COLO829 (cell line): ENCODE measurements around the gene STRADA.
"Not testable (repeated sequence)": the region's sequence is repeated elsewhere in the genome, so short reads cannot be mapped to it uniquely, and the experiment has no call there.

Experiments
- DNase-seq: peaks from one replicate; pipeline ENCODE4 v3.0.0; 2012; ENCODE audit warnings: low spot score

STRADA gene

DNA sequence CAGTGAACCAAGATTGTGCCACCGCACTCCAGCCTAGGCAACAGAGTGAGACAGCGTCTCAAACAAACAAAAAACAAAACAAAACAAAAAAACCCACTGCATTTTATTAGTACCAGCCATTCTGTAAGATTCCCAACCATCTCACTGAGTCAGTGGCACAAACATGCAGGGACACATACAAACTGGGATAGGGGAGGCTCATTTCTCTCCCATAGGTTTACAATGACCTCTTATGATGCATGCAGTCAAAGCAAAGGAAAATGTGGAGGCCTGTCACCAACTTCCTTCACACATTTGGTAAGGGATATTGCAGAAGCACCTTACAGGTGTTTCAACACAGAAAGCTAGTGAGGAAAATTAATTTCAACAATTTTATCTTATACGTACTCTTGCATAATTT, 12.4 kb upstream of the STRADA start:
- DNase-seq, result no peak

DNA sequence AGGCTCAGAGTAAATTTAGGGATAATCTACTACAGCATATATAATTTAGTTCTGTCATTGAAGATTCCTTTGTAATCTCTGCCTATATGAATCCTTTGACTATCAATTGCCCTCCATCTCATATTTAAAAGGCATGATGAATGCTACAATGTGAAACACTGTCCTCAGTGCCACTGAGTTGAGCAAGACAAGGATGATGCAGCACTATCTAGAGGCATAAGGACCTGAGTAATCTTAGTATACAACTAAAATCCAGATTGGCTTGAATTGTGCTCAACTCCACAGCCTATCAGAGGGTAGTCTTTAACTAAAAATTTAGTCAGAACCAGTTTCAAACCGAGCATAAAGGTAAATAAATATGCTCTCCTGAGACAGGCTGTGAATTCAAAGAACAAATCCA, 11.6 kb upstream of the STRADA start:
- no peak for DNase-seq

DNA sequence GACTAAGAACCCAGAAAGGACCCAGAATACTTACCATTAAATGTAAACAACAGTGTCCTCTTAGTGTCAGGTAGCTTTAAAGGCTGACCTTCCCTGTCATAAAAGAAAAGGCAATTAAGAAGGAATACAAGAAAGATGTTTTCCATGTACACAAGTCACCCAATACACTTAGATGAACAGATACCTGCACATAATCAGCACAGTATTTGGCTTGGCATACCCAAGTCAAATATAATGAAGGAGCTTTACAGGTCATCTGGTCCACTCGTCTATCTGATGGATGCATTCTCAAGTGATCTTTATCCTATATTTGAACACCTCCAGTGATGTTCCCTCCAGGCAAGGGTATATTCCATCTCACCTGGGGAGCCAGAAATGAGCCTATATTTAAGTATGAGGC, 11.1 kb upstream of the STRADA start:
- DNase-seq, result no peak

DNA sequence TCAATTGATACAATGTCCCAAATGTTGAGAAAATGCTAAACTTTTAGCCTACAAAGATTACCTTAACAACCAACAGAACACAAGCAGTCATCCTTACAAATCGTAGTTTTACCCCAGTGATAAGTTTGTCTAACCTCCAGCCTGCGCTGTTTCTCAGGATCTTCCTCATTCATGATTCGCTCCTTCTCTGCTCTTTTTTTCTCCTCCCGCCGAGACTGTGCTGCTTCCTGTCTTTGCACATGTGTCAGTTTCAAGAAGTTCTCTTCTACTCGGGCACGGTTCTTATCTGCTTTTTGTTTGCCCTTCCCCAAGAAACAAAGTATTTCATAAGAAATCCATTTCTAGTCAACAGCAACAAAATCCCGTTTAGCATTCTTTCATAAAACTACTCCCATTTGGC, 10.2 kb upstream of the STRADA start:
- no peak for DNase-seq

DNA sequence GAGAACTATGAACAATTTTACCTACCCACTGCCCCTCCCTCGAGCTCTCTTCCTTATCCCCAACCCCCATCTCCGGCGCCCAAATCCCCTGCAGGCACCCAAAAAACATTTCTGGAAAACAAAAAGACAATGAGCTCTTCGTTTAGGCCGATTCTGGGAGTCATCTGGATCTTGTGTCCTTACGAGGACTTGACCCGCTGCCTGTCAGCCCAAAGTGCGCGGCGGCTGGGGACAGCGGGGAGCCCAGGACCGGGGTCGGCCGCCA, 524 bp downstream of the STRADA start:
- DNase-seq, result peak; percentile 3

DNA sequence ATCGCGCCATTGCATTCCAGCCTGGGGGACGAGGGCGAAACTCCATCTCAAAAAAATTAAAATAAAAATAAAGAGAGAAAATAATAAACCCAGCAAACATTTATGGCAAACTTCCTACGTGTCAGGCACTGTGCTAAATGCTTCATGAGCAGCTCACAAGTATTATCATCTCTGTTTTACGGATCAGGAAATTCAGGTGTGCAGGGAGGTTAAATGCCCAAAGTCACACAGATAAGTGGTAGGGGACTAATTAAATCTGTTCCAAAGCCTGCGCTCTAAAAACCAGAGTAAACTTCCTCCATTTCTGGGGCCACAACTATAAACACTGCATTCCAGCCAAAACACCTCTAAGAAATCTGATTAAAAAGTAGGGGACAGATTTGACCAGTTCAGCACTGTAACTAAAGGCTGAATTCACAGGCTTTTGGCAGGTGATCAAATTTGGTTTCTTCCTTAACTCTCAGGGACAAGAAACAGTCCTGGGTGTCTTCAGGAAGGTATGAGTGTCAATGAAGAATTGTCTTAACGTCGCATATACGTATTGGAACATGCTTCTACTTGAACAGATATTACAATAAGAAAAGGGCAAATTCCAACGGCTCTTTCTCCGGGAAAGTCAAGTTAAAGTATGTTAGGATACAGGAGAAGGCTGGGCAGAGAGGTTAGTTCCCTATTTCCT, 996 bp downstream of the STRADA start:
- DNase-seq, result no peak

DNA sequence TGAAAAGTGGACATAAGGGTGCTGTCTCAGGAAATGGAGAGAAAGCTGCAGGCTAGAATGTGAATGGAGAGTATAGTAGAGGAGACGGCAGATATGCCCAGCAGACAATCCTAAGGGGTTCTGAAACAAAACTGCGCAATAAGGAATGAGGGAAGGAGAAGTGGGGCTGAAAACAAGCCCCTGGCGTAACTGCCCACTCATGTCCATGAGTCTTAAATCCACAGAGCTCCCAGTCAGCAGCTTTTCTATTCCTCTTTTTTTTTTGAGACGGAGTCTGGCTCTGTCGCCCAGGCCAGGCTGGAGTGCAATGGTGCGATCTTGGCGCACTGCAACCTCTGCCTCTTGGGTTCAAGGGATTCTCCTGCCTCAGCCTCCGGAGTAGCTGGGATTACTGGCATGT, 5.9 kb downstream of the STRADA start:
- no peak for DNase-seq

DNA sequence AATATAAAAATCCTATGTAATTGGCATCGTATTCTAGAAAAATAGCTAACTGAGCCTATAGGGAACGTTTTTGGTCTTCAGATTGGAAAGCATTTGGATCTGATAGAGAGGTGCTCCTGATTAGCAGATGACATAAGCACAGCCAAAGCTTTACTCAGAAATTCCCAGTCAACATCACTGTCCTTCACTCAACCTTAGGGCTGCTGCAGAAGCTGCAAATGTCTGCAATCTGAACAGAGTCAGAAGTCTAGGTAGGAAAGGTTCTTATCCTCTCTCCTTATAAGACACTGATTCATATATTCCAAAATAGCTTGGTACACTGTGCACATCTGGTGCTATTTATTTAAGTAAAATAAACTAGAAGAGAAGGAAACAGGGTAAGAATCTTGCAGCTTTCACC, 19.2 kb downstream of the STRADA start:
- no peak for DNase-seq

DNA sequence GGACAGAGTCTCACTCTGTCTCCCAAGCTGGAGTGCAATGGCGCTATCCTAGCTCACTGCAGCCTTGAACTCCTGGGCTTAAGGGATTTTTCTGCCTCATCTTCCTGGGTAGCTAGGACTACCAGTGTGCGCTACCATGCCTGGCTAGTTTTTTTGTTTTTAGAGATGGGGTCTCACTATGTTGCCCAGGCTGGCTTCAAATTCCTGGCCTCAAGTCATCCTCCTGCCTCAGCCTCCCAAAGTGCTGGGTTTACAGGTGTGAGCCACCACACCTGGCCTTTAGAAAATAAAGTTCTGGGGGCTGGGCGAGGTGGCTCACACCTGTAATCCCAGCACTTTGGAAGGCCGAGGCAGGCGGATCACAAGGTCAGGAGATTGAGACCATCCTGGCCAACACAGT, 21.4 kb downstream of the STRADA start:
- DNase-seq, result not testable (repeated sequence)

DNA sequence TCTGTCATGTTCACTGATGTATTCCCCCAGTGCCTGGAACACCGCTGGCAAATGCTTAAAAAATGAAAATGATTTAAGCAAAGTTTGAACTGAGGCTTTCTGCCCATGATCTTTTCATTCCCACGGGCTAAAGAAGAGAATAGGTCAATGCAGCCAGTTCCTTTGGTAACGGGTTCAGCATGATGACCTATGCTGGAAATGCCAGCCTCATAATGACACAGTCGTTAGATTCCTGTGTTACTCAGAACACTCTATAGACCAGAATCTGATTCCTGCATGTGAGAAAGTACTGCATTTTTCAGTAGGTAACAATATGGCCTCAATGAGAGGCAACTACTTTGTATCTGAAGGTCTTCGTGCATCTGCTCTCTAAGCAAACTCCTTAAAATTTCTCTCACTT, 22.6 kb downstream of the STRADA start:
- DNase-seq, result no peak

DNA sequence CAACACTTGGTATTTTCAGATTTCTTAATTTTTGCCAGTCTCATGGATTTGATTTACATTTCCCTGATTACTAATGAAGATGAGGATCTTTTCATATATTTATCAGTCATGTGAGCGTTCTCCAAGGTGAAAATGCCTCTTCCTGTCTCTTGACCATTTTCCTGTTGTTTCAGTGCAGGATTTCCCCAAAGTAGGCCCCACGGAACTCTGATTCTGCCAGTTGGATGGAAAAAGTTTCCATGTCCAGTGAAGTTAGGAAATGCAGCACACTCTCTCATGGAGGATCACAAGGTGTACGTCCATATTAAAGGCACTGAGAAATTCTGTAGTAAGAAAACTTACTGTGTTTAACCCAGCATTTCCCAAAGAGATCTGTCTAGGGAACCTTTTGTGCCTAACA, 25.2 kb downstream of the STRADA start:
- no peak for DNase-seq

DNA sequence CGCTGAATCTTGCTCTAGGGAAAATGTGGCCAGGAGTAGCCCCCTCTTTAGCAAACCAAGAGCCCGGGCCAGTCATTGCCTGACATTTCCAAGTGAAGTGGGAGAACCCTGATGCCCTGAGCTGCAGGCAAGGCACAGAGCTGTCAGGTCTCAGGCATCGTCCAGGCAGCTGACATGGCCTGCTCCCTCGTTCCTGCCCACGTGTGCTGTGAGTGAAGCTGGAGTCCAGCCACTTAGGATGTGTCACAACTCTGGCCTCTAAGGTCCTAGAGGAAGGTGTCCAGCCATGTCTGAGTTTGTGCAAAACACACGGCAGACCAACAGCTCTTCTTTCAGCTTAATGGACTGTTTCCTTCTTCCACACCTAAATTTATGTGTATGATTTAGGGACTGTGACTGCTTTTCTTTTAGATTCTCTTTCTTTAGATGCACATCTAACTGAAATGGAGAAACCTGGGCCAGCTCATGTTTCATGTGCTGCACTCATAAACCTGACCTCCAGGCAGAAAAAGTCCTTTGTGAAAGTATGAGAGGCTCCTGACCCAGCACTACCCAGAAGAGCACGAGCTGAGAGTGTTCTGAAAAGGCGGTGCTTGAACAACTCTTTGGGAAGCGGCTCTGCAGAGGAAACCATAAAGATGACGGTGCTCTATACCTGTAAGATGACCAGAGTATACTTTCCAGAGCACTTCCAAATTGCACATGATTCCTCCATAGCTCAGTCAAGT, 26.9 kb downstream of the STRADA start:
- DNase-seq, result no peak

DNA sequence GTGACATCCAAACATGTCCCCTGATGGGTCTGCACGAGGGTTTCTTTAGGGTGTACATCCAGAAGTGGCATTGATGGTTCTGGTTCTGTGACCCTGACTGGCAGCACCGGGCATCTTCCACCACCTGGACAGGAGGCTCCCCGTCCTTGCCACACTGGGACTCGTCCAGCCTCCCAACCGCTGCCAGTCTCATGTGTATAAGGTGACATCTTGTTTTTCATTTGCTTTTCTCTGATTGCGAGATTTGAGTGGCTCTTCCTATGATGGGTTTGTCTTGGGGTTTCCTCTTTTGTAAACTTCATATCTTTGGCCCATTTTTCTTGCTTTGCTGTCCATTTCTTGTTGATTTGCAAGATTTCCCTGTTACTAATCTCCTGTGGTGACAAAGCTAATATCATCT, 32.5 kb downstream of the STRADA start:
- no peak for DNase-seq

DNA sequence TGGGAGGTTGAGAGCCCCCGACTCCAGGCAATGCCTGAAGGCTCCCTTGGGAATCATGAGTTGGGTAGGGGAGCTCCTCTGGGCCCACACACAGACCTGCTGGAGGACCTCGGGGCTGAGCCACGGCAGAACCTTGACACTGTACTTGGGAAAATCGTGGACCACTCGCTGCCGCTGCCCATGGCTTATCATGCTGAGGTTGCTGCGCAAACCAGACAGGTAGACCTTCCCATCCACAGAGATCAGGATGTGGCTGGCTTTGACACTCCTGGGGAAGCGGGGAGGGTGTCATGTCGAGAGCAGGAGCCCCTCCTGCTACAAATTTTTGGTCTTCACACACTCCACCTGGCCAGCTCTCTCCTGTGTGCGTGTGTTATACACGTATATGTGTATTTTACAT, 34.4 kb downstream of the STRADA start:
- DNase-seq, result no peak

DNA sequence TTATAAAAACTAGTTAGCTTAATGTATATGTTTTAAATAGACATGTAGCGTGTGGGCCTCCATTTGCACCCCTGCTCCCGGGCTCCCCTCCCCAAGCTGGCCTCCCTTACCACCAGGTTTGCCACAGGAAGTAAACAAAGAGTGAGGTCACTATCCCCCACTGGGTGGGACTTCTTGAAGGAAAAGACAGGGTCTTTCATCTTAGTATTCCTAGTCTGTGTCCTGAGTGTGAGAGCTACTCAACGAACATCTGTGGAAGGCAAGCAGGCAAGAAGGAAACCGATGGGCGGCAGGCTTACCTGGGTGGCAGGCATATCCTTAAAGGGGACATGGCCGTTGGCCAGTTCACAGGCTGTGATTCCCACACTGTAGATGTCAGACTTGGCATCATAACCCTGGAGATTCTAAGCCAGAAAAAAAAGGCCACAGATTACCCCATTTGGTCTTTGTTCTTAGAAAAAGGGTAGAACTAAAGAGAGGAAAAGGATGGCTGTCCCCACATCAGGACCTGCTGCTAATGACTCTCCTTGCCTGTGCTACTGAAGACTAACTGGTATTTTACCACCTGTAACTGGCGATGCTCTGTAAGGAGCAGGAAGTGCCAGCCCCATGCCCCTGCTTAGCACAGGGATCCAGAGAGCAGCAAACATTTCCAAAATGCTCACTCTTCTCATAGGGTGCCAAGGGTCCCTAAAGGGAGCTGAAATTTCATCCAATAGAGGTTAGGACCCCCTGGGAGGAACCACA, 35.1 kb downstream of the STRADA start:
- no peak for DNase-seq

DNA sequence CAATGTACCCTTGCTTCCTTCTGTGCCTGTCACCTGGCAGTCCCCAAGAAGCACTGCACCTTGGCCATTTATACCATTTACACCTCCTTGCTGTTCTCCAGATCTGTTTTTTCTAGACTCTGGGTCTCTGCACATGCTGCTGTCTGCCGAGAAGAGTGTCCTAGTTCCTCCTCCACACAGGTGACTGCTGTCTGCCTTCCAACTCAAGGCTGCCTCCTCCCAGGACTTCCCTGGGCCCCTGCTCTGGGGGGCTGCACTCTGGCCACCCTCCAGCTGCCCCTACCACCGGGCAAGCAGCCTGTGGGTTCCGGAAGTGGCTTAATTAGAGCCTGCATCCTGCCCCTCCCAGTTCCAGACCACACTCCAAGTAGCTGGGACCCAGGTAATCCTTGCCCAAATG, 35.9 kb downstream of the STRADA start:
- DNase-seq, result no peak

DNA sequence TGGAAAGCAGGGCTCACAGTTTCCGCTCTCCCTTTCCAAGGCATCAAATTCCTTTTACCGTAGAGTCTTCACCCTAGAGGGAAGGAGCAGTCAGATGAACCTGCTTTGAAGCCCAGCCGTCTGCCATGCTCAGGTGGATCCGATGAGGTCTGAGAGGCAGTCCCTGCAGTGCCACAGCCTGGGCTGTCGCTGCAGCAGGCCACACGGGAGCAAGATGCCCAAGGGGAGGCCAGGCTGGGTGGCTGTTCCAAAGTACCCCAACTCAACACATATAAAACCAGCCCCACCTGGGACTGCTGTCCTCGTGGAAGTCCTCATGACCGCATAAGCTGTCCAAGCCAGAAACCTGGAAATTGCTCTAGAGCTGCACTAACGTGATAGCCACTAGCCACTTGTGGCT, 36.8 kb downstream of the STRADA start:
- no peak for DNase-seq

DNA sequence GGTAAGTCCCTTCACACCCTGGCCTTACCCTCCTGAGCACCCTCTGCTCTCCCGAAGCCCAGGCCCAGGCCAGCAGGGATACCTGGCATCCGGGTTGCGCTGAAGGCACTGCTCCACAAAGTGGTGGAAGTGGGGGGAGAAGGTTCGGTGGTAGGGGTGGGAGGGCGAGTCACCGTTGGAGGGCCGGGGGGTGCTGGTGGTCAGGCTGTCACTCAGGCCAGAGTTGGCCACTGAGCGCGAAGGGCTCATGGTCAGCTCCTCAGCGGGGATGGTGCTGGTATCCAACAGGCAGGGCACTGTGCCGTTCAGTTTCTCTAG, 37.4 kb downstream of the STRADA start:
- DNase-seq, result no peak

DNA sequence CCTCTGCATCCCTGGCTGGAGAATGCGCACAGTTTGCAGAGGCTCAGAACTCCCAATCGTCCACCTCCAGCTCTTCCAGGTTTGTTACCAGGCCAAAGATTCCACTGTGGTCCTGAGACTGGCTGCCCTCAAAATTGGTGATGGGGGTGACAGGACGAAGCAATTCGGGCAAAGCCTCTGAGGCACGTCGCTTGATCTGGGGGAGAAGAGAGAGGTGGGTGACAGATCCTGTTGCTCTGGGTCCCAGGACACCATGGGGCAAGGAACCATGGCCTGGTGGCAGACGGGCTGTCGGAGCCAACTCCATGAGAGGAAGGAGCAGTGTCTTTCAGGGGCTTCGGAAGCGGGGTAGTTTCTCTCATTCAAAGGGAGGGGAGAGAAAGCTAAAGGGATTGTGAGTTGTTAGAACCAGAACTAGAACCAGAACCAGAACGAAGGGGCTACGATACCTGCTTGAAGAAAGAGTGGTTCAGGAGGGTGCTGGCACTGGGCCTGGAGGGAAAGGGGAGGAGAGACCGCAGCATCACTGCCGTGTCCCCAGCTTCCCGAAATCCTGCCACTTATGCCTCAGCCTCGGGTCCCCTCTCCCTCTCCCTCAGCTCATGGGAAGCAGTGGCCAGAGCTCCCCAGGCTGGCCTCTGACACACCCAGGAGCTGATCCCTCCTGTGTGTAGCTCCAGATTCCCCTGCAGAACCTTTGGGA, 37.9 kb downstream of the STRADA start:
- no peak for DNase-seq

DNA sequence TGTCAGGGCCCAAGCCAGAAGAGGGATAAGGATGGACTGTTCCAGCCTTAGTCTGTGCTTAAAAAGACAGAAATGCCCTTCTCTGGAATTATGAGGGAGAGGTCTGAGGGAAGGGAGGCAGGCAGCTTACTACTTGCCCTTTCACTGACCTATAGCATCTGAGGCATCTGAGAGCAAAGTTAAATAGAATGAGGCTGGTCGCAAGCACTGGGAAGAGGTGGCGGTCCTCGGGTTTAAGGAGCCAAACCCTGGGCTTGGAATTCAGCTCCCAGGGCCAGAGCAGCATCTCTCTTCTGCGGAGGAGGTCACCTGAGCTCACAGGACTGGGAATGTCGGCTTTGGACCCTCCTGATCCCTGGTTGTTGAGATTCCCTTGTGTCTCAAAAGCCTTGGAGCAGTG, 38.6 kb downstream of the STRADA start:
- DNase-seq, result no peak

DNA sequence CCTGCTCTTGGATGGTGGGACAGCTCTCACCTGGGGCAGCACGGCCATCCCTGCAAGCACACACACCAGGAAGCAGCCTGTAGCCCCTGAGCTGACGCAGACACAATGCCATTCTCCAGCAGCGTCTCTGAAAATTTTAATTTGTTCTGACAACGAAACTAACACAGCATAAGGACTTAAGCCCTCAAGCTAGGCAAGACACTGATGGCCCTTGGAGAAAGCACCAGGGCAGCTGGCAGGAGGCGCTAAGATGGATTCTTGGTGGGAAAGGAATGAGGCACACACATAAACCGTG, 38.9 kb downstream of the STRADA start:
- no peak for DNase-seq

DNA sequence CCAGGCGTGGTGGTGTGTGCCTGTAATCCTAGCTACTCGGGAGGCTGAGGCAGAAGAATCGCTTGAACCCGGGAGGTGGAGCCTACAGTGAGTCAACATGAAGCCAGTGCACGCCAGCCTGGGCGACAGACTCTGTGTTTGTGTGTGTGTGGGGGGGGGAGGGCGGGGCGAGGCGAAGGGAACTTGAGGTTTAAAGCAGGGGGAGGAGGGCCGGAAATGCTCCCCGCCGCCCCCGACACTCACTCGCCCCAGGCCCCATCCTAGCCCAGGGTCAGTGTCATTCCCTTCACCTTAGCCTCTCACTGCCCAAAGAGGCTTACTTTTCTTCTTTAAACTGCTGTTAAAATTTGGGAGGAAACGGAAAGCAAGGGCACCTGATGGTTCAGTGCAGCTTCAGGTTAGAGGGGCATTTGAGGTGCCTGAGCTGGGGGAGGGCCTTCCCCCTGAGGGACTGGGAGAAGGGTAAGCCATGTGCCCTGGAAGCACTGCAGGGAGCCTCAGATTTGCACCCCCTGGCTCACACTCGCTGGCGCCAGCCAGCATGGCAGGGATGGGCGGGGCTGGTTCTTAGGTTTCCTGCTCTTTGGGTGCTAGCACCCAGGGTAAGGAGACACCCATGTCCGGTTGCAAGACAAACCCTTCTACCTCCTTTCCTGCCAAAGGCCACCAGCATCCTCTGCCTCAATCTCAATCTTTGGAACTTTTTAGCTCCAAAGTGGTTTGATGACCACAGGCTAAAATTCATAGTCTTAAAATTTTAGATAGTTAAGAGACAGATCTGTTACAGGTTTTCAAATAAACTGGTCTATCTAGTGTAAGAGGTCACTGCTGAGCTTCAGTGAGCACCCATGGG, 39.5 kb downstream of the STRADA start:
- DNase-seq, result no peak

DNA sequence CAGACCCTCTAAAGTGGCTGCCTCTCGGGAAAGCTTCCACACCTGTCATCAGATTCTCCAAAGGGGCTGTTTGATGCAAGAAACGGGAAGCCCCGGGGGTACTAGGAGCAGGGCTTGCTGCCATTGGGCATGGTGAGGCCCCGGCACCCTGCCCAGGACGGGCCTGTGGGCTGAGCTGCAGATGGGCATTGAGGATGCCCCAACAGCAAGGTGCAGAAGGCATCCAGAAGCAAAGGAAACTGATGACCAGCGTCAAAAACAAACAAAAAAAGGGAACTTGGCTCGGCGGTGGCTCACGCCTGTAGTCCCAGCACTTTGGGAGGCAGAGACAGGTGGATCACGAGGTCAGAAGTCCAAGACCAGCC, 40.2 kb downstream of the STRADA start:
- DNase-seq, result no peak
